ENCODE measurements around the gene SLC9A6. TPM values are rescaled to one million over a fixed set of nuclear protein-coding genes. Genes with fewer than 3 reads are reported as not detected.

SLC9A6 gene
- total and polyA plus RNA-seq, 2 of the 8 experiments (the other 6 are each of a cell fraction or from before 2014, with no cell fraction given) = 8.0 to 14.1 TPM

GRCh38 chrX:136029766-136030165 lies 44.5 kb downstream of the SLC9A6 start (continued):
- TF ChIP-seq HDAC2 (IDR thresholded peaks at IDR 0.05; ENCODE audit: borderline replicate concordance in 1 of 2, low read depth in 2 of 2, low read length in 2 of 2) (no peak), ASH2L (IDR thresholded peaks at IDR 0.05; ENCODE audit: low read length) (no peak), FOSL1 (IDR thresholded peaks at IDR 0.05; ENCODE audit: insufficient read depth, low read depth, low read length) (no peak)
